C4-2B (cell line): ENCODE results near the gene CCNY.

Experiments used
- ZFX ChIP-seq: fragments of 450-650 bp; IDR thresholded peaks from 2 replicates; pipeline ENCODE4 v1.6.1; 2017
- TF ChIP-seq, protein P1 (sequence below): fragments of 450-650 bp; conservative IDR thresholded peaks from 2 replicates; pipeline ENCODE4 v1.5.1; 2017; ENCODE audit warnings: mild to moderate bottlenecking

DNA sequence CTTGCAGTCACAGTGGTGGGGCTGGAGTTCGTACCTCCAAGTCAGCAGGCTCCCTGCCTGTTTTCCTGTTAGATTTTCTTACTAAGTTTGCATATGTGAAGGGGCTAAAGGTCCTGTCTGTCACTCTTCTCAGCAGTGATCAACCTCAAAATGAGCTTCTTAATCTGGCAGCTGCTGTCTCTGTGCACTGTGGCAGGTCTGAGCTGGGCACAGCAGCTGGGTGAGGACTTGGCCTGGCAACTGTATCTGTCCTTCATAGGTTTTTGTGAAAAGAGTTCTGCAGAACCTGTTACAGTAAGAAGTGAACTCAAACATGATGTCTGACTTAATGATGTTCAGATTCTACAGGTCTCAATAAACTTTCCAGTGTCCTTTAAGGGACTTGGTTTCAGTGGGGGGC, 237.5 kb downstream of the CCNY start:
- TF ChIP-seq, protein P1, sequence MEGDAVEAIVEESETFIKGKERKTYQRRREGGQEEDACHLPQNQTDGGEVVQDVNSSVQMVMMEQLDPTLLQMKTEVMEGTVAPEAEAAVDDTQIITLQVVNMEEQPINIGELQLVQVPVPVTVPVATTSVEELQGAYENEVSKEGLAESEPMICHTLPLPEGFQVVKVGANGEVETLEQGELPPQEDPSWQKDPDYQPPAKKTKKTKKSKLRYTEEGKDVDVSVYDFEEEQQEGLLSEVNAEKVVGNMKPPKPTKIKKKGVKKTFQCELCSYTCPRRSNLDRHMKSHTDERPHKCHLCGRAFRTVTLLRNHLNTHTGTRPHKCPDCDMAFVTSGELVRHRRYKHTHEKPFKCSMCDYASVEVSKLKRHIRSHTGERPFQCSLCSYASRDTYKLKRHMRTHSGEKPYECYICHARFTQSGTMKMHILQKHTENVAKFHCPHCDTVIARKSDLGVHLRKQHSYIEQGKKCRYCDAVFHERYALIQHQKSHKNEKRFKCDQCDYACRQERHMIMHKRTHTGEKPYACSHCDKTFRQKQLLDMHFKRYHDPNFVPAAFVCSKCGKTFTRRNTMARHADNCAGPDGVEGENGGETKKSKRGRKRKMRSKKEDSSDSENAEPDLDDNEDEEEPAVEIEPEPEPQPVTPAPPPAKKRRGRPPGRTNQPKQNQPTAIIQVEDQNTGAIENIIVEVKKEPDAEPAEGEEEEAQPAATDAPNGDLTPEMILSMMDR = no peak
- TF ChIP-seq ZFX = no peak
